Stimulated activated CD8-positive, alpha-beta memory T cell treated with anti-CD3 and anti-CD28 coated beads, Interleukin-4, amount 100 ng/mL, for 48 hours (primary cell): ENCODE data around the gene LMNB1.
"Not testable (repeated sequence)": the region's sequence is repeated elsewhere in the genome, so short reads cannot be mapped to it uniquely, and the experiment has no call there.

ENCODE experiments used
- DNase-seq: peaks from one replicate; pipeline ENCODE4 v3.0.0-alpha.2; 2020

The LMNB1 gene

GRCh38 chr5:126829098-126829497, 52.2 kb downstream of the LMNB1 start:
- no peak for DNase-seq

- DNase-seq = no peak
Measured at GRCh38 chr5:126830061-126830460, 53.1 kb downstream of the LMNB1 start.

GRCh38 chr5:126831156-126831555, 54.2 kb downstream of the LMNB1 start:
- no peak for DNase-seq

GRCh38 chr5:126836778-126837177, 59.8 kb downstream of the LMNB1 start:
- DNase-seq = no peak

- no peak for DNase-seq
Measured at GRCh38 chr5:126837242-126837641, 60.3 kb downstream of the LMNB1 start.

GRCh38 chr5:126837906-126838539, 61.1 kb downstream of the LMNB1 start:
- no peak for DNase-seq

- not testable (repeated sequence) for DNase-seq
Measured at GRCh38 chr5:126839407-126839806, 62.5 kb downstream of the LMNB1 start.

- DNase-seq = not testable (repeated sequence)
Measured at GRCh38 chr5:126843375-126843774, 66.4 kb downstream of the LMNB1 start.

GRCh38 chr5:126845470-126846070, 68.6 kb downstream of the LMNB1 start:
- DNase-seq = peak; percentile 60

GRCh38 chr5:126846344-126846743, 69.4 kb downstream of the LMNB1 start:
- no peak for DNase-seq

- DNase-seq = no peak
Measured at GRCh38 chr5:126846744-126847455, 70.0 kb downstream of the LMNB1 start.

- no peak for DNase-seq
Measured at GRCh38 chr5:126847456-126847820, 70.5 kb downstream of the LMNB1 start.

- DNase-seq = no peak
Measured at GRCh38 chr5:126847826-126848251, 70.9 kb downstream of the LMNB1 start.

GRCh38 chr5:126848253-126848652, 71.3 kb downstream of the LMNB1 start:
- no peak for DNase-seq

- no peak for DNase-seq
Measured at GRCh38 chr5:126849101-126849678, 72.3 kb downstream of the LMNB1 start.

GRCh38 chr5:126851501-126852011, 74.6 kb downstream of the LMNB1 start:
- DNase-seq = no peak

- DNase-seq = no peak
Measured at GRCh38 chr5:126852091-126852571, 75.2 kb downstream of the LMNB1 start.

- no peak for DNase-seq
Measured at GRCh38 chr5:126852841-126853271, 75.9 kb downstream of the LMNB1 start.

- peak; percentile 35 for DNase-seq
Measured at GRCh38 chr5:126853541-126854307, 76.8 kb downstream of the LMNB1 start.

GRCh38 chr5:126854526-126855110, 77.7 kb downstream of the LMNB1 start:
- DNase-seq = no peak

GRCh38 chr5:126855266-126855665, 78.3 kb downstream of the LMNB1 start:
- DNase-seq = no peak
